GM12891 (cell line): Measurements from ENCODE around the gene PXN.

Experiments
- PAX5 ChIP-seq: IDR thresholded peaks from 2 replicates; pipeline ENCODE4 v1.6.1; 2011; ENCODE audit warnings: low read length, moderate library complexity, mild to moderate bottlenecking; ENCODE audit not compliant: insufficient read depth, severe bottlenecking
- POLR2A ChIP-seq: IDR thresholded peaks from 2 replicates; pipeline ENCODE4 v1.6.1; 2011; ENCODE audit warnings: low read depth, low read length, control low read depth
- POLR2AphosphoS5 ChIP-seq: IDR thresholded peaks from 2 replicates; pipeline ENCODE4 v1.6.1; 2011; ENCODE audit warnings: low read depth, low read length, control low read depth
- POU2F2 ChIP-seq: IDR thresholded peaks from 2 replicates; pipeline ENCODE4 v1.6.1; 2011; ENCODE audit warnings: low read depth, mild to moderate bottlenecking, control low read depth, low read length, moderate library complexity
- SPI1 ChIP-seq: IDR thresholded peaks from 2 replicates; pipeline ENCODE4 v1.6.1; 2011; ENCODE audit warnings: low read depth, low read length, control low read depth
- TAF1 ChIP-seq: IDR thresholded peaks from 2 replicates; pipeline ENCODE4 v1.6.1; 2011; ENCODE audit warnings: low read depth, low read length, control low read depth

- TF ChIP-seq TAF1 (no peak), POLR2AphosphoS5 (no peak), POLR2A (no peak), POU2F2 (no peak), PAX5 (no peak), SPI1 (no peak)
These were observed 30.7 kb downstream of the PXN start for GRCh38 chr12:120234643-120235368.
